Measurements from ENCODE around the gene ZNF418.

GRCh38 chr19:57905258-57905657 lies 29.9 kb downstream of the ZNF418 start:
- no peak for TF ChIP-seq CTCF (IDR thresholded peaks at IDR 0.05)
- TF ChIP-seq POLR2A (IDR thresholded peaks at IDR 0.05): no peak

Data from heart left ventricle (tissue), 13 donors.